ENCODE measurements around the gene EXOC3.
"Not testable (repeated sequence)": the region's sequence is repeated elsewhere in the genome, so short reads cannot be mapped to it uniquely, and the experiment has no call there.

Gene EXOC3

DNA sequence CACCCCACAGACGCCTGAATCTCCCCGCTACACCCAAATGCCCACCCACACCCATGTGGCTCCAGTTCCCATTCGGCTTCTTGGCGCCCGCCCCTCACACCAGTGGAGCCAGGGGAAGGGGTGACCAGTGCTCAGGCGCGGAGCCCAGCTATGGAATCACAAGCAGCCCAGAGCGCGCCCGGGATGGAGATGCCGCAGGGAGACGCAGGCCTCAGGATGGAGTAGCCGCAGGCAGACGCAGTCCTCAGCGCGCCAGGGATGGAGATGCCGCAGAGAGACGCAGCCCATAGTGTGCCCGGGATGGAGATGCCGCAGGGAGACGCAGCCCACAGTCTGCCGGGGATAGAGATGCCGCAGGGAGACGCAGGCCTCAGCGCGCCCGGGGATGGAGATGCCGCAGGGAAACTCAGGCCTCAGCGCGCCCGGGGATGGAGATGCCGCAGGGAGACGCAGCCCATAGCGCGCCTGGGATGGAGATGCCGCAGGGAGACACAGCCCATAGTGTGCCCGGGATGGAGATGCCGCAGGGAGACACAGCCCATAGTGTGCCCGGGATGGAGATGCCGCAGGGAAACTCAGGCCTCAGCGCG, 65.1 kb downstream of the EXOC3 start:
- not testable (repeated sequence) for DNase-seq

DNA sequence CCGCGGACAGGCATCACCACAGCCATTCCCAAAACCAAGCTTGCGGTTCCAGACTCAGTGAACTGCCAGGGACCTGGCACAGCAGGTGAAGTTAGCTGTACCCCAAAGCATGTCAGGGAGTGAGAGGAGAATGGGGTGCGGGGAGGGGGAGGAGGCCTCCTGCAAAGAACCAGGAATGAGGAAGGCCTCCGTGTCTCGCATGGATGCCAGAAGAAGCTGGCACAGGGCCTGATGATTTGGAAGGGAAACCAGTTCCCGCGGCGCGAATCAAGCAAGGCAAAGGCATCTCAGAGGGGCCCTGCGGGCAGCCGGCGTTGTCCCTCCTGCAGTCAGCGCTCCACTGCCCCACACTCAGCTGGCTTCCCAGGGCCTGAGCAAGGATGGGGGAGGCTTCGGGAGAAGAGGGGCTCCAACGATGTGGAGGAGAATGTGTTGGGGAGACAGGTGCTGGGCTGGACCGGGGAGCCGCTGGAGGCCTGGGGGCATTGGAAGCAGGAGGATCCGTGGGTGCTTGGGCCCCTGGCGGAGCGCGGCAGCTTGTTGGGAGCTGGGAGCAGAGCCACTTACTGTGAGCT, 66.7 kb downstream of the EXOC3 start:
- DNase-seq, result no peak

GRCh38 chr5:510521-510920, 67.5 kb downstream of the EXOC3 start:
- no peak for DNase-seq

DNA sequence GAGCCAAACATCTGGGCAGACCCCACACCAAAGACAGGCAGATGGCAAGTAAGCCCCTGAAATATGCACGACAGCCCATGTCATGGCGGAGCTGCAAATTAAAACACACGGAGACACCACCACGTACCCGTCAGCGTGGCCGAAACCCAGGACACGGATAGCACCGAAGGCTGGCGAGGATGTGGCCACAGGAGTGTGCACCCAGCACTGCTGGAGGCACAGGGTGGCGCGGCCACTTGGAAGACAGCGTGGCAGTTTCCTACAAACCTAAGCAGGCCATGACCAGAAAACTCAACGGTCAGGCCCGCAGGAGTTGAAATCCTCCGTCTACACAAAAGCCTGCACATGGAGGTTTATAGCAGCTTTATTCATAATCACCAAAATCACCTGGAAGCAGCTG, 68.5 kb downstream of the EXOC3 start:
- no peak for DNase-seq

DNA sequence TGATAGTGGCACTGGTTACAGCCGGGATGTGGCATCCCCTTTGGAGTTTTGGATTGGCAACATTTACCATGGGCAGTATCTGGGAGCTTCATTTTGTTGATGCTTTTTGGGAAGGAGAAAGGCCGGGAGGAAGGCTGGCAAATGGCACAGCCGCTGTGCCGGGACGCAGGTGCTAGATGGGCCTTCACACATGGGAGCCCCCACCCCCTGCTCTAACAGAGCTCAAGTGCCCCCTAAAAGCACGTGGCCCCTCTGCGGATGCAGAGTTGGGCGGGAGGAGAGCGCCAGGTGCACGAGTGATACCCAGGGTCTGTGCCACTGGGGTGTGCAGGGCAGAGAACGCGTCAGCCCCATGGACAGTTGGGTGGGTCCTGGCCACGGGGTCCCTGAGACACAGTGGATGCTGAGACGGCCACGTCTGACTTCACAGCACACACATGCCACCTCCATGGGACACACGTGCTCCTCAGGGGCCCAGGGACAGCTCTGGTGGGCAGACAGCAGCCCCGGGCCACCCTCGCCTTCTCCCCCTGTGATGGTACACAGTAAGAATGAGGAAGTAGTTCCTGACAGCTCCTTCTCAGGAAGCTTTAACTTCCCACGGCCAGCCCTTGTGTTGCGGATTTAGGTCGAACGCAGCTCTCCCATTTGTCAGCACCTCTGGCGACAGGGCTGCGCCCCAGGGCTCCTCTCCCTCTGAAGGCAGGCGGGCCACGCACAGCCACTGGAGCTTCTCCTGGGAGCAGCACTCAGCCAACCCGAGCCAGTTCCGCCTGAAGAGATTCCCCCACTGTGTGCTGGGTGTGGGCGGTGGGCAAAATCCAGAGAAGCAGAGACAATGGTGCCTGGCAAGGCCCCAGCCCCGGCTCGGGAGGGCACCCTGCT, 70.5 kb downstream of the EXOC3 start:
- no peak for DNase-seq

- DNase-seq, result no peak
Measured at GRCh38 chr5:514101-514485, 71.1 kb downstream of the EXOC3 start.

- no peak for DNase-seq
Measured at GRCh38 chr5:514673-515072, 71.7 kb downstream of the EXOC3 start.

DNA sequence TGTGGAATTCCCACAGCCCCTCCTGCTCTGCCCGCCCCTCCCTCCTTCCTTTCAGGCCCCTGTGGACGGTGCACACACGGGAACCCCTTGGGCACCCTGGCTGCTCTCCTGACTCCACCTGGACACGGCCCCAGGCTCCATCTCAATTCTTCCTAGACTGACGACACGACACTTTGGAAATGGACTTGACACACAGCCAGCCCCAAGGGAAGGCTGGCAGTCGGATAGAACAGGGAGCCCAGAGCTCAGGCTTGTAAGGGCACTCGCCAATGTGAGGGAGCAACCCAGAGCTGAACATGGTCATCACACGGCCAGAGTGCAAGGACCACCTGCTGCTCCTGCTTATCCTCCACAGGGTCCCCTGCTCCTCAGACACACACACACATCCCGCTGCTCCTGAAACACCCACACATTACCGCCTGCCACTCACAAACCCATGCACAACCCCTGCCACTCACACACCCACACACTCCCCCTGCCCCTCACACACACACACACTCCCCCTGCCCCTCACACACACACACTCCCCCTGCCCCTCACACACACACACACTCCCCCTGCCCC, 72.4 kb downstream of the EXOC3 start:
- no peak for DNase-seq

DNA sequence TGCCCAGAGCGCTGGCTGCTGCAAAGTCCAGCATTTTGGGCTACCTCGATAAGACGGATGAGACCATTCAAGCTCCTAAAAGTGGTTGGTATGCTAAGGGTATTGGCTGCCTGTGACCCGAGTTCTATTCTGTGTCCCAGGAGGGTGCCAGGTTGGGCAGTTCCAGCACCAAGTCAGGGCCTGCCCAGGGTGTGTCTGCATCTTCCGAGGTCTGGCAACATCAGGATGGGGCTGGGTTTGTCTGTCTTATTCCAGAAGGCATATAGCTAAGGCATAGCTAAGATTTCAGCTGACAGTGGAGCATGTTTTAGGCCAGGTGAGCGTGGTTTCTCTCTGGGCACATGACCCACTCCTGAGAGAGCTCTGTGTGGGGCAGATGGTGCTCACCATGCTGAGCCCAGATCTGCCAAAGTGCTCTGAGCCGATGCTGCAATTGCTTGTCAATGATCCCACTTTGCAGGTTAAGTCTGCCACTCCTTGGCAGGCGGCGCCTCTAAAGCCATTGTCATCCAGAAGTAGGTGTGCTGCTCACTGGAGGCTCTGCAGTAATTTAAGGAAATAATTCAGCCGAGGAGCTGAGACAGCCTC, 73.5 kb downstream of the EXOC3 start:
- DNase-seq, result no peak
